GM19397 (cell line): Measurements from ENCODE around the gene GID8.
"Not testable (repeated sequence)": the region's sequence is repeated elsewhere in the genome, so short reads cannot be mapped to it uniquely, and the experiment has no call there.

Experiments
- ATAC-seq: cut with Tn5 transposase; IDR thresholded peaks from one replicate; pipeline ENCODE4 v1.9.1; 2021; ENCODE audit warnings: mild to moderate bottlenecking, moderate library complexity; ENCODE audit not compliant: unreplicated experiment

The GID8 gene

DNA sequence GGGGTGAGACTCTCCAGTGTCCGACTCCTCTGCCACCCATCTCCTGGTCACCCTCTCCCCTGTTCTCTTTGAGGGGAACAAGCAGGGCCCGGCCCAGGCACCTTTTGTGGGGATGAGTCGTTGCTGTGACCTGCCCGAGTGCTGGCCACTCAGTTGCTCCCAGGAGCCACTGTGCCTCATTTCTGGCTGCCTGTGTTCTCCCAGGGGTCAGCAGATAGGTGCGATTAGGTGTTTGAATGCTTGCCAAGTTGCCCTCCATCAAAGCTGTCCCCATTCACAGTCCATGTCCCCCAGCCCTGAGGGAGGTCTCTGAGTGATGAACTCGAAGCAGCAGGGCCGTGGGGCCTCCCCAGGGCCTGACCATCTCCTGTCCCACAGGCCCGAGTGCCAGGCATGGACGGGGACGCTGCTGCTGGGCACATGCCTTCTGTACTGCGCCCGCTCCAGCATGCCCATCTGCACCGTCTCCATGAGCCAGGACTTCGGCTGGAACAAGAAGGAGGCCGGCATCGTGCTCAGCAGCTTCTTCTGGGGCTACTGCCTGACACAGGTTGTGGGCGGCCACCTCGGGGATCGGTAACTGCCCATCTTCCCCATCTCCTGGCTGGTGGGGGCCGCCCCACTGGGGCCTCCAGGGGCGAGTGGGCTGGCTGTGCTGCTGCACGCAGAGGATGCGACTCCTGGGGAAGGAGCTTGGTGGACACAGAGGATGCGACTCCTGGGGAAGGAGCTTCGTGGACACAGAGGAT, 18.6 kb downstream of the GID8 start:
- no peak for ATAC-seq

DNA sequence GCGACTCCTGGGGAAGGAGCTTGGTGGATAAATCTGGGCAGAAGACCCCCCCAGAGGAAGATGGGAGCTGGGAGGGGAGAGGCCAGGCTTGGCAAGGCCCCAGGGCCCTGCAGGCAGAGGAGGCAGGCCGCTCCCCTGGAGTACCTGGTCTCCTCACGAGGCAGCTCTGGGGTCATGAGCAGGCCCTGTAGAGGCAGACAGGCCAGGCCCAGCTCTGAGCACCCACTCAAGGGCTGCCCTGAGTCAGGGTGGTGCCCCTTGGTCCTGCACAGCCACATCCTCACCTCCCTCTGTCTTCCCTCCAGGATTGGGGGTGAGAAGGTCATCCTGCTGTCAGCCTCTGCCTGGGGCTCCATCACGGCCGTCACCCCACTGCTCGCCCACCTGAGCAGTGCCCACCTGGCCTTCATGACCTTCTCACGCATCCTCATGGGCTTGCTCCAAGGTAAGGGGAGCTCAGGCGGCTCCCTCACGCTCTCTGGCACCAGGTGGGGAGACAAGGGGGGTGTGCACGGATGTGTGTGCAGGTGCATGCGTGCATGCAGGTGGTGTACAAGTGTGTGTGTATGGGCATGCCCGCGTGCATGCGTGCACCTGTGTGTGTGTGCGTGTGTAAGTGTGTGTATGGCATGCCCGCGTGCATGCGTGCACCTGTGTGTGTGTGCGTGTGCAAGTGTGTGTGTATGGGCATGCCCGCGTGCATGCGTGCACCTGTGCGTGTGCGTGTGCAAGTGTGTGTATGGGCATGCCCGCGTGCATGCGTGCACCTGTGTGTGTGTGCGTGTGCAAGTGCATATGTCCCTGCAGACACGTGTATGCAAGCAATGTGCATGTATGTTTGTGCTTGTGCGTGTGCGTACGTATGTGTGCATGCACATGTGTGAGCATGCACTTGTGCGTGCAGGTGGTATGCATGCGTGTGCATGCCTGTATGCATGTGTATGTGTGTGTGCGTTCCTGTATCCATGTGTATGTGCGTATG, 19.5 kb downstream of the GID8 start:
- ATAC-seq = no peak

DNA sequence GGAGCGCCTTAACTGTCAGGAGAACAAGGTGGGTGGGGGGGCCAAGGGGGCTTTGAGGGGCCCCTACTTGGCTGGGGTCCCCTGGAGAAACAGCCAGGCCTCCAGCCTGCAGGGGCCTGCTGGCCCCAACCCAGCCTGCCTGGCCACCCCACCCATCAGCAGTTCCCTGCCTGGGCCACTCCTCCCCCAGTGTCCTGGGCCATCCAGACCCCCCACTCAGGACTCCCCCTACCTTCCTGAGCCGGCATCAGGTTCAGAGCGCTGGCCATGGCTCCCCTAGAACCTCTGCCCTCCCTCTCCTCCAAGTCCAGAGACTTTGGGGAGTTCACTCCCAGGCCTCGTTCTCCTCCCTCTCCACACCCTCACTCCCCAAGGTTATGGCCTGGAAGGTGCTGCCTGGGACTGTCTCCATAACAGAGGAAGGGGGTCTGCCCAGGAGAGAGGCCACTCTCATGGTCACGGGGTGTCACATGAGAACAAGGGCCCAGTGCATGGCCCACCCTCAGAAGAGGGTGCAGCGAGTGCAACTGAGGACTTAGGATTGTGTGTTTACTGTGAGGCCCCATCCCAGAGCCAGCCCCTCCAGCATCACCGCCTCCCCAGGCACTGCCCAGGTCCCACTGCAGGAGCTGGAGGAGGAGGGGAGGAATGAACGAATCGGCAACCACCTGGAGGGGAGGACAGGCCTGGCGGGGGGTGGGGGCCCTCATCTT, 20.6 kb downstream of the GID8 start:
- no peak for ATAC-seq

DNA sequence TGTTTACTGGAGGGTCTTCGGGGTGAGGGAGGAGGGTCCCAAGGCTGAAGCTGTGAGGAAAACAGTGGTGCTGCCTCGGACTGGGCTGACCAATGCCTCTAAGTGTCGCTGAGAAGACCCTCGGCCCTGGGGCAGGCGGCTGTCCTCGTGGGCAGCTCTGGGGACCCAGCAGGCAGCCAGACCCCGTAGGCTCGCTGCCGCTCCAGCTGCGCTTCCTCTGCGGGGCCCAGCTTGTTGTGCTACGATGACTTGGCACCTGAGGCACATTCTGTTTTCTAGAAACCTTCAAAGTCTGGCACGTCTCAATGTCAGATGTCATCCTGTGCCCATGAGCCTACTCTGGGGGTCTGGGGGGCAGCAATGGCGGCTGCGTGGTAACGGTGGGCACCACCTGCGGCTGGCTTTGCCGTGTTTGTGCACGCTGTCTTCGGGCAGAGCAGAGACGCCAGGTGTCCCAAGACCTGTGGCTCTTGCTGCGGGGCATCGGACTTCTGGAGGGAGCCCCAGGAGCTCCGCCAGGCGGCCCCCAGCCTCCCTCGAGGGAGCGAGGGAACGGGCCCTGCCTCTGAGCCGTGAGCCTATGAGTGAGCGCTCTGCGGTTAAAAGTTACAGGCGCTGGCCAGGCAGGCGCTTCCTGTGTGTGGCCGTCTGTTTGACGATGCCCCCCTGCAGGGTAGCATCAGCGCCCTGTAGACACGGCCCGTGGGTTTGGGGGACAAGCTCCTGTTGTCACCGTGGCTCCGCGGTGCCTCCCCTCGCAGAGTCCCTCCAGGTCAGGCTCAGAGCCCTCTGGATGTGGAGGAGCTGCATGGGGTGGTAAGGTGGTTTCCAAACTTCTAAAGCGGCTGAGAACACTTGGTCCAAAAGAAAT, 21.4 kb downstream of the GID8 start:
- no peak for ATAC-seq

DNA sequence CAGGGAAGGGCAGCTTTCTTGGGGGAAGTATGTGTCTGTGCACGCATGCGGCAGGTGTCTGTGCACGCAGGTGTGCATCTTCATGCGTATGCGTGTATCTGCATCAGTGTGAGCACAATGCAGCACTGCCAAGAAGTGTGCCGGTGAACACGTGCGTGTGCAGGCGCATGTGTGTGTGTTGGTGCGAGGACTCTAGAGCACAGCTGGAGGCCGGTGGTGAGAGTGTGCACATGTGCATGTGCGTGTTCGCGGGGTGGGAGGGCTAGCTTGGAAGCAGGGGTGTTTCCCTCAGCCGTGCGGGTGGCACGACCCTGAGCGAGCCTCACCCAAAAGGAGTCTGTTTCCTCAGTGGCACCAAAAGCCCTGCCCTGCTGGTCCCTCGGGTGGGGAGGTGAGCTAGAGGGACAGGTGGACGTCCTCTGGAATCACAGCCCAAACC, 22.1 kb downstream of the GID8 start:
- no peak for ATAC-seq

DNA sequence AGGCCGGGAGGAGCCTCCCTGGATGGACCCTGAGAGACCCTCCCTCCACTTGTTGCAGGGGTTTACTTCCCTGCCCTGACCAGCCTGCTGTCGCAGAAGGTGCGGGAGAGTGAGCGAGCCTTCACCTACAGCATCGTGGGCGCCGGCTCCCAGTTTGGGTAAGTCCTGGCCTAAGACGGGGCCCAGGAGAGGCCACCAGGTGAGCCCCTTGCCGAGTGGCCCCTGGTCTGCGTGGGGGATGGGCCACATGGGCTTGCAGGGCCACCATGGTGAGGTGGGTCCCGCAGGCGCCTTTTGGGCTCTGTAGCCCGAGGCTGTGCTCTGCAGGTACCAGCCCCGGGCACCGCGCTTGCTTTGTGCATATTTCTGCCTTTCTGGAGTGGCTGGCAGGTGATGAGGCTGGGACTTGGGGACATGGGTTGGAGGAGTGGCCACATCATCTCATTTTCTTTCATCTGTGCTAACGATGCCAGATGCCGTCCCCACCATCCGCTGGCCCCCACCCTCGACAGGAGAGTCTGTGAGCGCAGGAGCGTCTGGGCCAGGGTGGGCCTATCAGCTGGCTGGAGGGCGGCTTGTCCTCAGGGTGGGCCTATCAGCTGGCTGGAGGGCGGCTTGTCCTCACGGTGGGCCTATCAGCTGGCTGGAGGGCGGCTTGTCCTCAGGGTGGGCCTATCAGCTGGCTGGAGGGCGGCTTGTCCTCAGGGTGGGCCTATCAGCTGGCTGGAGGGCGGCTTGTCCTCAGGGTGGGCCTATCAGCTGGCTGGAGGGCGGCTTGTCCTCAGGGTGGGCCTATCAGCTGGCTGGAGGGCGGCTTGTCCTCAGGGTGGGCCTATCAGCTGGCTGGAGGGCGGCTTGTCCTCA, 22.7 kb downstream of the GID8 start:
- not testable (repeated sequence) for ATAC-seq

DNA sequence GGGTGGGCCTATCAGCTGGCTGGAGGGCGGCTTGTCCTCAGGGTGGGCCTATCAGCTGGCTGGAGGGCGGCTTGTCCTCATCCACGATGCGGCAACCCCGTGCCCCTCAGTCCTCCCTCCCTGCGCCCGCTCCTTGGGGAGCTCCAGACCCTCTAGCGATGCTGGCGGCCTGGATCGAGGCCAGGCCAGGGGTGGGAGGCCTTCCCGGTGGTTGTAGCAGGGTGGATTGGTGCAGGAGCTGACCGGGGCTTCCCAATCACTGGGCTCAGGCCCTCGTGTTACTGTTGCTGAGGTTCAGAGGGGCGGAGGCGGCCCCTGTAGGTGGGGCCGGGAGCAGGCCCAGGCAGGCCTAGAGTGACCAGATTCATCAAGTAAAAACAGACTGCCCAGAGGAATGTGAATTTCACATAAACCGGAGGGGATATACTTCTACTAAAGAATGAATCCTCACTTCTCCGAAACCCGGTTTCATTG, 23.4 kb downstream of the GID8 start:
- ATAC-seq = no peak

DNA sequence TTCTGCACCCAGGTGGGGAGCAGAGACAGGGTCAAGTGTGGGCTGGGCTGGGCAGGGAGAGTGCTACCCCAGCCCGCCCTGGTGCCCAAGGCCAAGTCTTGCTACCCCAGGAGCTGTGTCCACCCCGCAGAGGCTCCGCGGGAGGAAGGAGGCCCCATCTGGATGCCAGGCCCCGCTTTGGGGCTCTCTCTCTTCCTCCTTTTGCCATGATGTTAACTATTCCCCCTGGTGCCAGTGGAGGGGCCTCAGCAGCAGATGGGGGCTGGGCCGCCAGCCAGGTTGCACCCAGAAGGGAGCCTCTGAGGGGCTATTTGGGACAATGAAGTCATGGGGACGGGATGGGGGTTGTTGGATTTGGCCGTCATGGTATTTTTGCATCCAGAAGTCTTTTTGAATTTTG, 23.9 kb downstream of the GID8 start:
- ATAC-seq = no peak

DNA sequence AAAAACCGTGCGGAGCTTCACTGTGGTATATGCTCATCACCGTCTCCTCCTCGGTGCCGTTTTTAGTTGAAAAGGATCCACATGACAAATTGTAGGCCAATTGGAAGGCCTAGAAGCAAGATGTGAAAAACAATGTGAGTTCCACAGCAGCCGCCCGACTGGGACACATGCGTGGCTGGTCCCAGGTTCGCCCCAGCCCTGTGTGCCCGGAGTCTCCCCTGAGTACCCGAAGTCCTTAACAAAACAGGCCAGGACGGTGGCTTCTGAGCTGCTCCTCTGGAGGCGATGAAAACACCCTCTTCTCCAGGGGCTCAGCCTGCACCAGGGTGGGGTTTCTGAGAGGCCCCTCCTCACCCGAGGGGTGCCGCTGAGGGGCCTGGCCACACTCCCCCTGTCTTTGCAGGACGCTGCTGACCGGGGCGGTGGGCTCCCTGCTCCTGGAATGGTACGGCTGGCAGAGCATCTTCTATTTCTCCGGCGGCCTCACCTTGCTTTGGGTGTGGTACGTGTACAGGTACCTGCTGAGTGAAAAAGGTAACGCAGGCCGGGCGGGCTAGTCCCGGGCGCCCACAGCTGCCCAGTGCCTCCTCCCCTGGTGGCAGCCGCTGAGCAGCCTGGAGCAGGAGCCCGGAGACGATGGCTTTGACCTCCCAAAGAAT, 24.4 kb downstream of the GID8 start:
- no peak for ATAC-seq

DNA sequence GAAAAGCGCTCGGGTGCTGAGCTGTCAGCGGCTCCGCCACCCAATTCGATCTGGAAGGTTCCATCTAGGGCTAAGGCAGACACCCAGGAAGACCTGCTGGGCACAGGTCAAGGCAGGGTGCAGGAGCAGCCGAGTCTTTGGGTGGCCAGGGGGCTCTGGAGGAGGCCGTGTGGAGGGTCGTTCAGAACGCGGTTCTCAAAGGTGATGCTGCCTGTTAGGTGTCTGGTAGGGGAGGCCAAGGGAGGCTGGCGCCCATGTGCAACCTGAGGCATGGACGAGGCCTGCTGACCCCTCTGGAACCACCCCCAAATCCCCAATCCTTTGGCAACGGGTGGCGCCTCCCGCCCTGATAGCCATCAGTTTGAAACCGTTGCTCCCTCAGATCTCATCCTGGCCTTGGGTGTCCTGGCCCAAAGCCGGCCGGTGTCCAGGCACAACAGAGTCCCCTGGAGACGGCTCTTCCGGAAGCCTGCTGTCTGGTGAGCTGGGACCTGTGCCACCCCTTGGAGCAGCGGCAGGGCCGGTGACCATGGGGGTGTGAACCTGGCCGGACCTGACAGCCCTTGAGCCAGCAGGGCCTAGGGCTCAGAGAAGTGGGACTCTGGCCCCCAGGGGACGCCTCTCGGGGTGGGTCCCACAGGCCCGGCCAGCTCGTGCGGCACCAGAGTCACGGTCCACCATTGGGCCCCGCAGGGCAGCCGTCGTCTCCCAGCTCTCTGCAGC, 25.1 kb downstream of the GID8 start:
- ATAC-seq = no peak

DNA sequence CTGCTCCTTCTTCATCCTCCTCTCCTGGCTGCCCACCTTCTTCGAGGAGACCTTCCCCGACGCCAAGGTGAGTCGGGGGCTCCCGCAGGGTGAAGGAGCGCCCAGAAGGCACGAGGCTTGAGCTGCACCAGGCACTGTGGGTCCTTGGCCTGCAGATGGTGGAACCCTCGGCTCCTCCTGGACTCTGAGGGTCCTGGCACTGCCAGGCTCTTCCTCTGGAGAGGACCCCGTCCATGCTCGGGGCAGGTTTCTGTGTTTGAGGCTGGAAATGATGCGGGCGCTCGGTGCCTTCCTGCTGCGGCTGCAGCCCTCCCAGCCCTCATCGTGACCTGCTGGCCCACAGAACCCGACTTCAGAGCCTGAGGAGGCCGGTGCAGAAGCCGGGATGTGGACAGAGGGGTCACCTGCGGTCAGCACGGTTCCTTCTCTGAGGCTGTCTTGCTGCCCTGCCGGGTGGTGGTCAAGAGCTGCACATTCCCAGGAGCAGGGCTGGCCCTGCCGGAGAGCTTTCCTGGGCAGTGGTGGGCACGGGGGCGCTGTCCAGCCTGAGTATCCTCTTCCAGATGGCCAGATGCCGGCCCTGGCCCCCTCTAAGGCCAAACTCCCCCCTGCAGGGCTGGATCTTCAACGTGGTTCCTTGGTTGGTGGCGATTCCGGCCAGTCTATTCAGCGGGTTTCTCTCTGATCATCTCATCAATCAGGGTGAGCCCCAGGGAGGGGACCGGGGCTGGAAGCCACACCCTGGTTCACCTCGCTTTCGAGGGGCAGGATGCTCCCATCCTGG, 25.9 kb downstream of the GID8 start:
- no peak for ATAC-seq

DNA sequence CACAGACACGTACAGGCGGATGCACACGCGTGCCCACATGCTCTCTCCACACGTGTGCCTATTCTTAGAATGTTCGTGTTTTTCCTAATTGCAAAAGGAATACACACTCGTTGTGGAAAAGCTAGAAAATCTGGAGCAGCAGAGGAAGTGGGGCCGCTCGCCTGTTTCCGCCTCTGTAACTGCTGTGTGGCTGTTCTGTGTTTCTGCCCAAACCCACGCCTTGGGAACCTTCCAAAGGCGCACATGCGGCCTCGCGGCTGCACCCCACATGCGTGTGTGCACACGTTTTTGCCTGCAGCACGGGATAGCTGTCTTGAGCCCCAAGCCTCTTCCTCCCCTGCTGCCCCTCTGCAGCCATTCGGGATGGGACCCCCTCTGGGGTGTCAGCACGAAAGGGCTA, 26.8 kb downstream of the GID8 start:
- no peak for ATAC-seq

DNA sequence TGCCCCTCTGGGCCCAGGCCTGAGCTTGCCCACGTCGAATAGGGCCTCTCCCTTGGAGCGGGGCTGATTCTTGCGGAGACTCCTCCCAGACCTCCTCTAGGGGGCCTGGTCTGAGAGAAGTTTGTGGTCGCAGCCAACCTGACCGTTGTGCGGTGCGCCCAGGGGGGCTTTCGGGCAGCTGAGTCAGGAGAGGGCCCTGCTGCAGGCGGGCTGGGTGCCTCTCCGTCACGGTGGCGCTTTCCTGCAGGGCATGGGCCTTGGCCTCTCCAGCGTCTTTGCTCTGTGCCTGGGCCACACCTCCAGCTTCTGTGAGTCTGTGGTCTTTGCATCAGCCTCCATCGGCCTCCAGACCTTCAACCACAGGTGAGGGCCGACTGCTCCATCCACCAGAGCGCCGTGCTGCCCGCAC, 27.4 kb downstream of the GID8 start:
- no peak for ATAC-seq

DNA sequence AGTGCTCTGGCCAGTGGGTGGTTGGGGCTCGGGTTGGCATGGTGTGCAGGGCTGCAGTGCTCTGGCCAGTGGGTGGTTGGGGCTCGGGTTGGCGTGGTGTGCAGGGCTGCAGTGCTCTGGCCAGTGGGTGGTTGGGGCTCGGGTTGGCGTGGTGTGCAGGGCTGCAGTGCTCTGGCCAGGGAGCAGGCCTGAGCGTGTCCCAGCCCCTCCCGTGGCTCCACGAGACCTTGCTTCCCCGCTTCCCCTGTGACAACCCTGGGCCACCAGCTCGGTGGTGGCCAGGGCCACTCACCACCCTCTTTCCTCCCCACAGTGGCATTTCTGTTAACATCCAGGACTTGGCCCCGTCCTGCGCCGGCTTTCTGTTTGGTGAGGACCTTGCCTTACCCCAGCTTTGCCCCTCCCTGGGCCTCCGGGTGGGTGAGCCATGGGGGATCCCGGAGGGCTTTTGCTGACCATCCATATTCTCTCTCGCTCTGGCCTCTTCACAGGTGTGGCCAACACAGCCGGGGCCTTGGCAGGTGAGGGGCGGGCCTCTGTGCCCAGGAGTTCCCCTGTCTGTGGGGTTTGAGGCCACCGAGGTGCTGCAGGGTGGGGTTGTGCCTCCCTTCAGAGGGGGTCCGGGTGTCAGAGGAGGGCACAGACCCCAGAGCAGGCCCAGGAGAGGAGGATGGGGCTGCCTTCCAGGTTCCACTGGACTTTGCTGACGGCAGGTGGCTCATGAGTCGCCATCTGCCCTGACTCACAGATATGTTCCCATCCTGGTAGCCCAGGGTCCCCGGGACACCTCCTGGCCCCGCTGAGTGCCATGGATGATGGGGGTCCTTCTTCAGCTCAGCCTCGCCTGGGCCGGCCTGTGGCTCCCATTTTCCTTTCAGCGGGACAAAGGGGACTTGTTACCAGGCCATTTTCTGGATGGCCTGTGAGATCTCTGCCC, 28.5 kb downstream of the GID8 start:
- no peak for ATAC-seq

DNA sequence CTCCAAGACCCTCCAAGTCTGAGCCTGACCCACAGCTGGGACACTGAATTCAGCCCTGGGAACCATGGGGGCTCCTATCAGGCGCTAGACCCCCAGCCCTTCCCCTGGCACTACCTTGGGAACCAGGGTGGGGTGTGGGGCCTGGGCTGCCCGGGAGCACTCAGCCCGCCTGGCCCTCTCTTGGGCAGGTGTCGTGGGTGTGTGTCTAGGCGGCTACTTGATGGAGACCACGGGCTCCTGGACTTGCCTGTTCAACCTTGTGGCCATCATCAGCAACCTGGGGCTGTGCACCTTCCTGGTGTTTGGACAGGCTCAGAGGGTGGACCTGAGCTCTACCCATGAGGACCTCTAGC, 29.2 kb downstream of the GID8 start:
- ATAC-seq = no peak

DNA sequence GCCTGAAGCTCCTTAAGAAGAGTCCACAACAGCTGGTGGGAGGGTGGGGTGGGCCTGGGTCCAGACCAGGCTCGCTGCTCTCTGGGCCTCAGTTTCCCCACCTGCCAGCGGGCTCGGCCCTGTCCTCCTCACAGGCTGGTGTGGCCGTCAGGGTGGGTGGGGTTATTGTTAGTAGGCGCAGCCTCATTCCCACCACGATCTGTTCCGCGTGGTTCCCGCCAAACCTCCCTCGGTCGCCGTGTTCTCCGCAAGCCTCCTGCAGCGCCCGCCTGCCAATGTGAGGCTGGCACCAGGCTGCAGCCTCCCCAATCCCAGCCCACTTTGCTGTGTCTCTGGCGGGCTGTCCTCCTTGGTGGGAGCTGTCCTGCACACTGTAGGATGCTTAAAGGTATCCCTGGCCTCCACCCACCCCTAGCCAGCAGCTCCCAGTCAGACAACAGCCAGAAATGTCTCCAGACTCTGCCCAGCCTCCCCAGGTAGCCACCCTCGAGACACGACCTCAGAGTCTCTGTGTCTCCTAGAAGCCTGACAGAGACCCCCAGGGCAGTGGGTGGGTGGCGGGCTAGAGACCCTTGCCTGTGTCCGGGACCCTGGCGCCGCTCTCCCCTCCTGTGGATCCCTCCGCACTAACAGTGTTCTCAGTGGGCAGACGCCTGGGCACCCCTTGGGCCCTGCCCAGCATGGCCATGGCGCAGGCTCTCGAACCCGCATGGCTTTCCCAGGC, 29.8 kb downstream of the GID8 start:
- ATAC-seq = no peak
